HG03460 (cell line): Measurements from ENCODE around the gene NCKAP5.
A peak's percentile ranks its signal among the peaks of the same experiment; 100 is the strongest.

ENCODE experiments used
- ATAC-seq: cut with Tn5 transposase; IDR thresholded peaks from one replicate; pipeline ENCODE4 v1.9.1; 2021; ENCODE audit not compliant: unreplicated experiment

NCKAP5 gene

GRCh38 chr2:132975193-132976105, 592.8 kb downstream of the NCKAP5 start:
- ATAC-seq, result no peak

DNA sequence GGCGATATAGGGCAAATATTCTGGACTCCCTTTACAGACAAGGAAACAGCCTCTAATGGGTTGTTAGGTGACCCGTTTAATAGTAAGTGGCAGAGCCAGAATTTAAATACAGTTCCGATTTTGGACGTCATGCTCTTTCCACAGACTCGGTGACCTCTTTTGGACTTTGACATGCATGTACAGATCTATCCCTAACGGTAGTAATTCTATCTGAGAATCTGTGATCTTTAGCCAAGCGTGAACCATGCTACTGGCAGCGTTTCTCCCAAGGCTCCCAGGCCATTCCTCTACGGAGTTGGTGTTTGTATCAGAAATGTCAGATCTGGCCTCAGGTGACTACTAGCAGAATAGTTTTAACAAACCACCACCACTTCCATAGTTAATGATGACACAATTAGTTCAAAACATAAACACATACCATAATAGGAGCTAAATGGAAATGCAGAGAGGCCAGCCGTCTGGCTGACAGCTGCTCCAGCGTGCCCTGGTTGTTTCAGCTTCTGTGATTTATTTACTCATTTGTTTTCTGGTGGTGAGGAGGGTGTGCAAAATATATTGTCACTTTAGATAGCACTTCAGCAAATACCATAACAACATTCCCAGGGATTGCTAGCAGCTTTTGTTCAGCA, 593.7 kb downstream of the NCKAP5 start:
- ATAC-seq, result no peak

DNA sequence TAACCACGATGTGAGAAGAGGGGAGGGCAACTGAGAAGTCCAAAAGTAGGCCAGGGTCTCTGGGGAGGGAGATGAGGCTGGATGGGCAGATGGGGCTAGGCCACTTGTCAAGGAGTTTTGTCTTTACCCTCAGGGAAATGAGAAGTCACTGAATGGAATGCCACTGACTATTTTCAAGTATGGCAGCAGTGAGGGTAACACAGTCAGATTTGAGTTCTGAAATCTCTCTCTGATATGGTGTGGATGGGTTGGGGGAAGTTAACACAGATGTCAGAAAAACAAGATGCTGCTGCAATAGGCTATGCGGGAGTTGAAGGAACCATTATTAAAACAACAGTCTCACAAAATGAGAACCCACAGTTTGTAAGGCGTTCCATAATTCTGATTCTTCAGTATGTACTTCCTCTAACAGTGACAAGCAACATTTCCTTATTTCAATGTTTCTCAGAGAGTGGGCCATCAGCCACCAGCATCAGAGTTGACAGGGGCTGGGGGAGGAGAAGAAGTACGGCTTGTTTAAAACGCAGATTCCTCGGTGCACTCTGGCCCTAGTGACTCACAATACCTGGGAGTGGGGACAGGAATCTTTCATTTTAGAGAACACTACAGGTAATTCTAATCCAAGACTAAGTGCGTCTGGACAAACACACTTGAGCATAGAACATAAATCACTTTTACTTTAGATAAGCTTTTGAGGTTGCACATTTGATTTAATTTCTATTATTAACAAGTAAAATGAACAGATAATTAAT, 596.8 kb downstream of the NCKAP5 start:
- ATAC-seq, result no peak

GRCh38 chr2:132969371-132969985, 598.8 kb downstream of the NCKAP5 start:
- ATAC-seq, result no peak

GRCh38 chr2:132965460-132965859, 602.8 kb downstream of the NCKAP5 start:
- no peak for ATAC-seq

DNA sequence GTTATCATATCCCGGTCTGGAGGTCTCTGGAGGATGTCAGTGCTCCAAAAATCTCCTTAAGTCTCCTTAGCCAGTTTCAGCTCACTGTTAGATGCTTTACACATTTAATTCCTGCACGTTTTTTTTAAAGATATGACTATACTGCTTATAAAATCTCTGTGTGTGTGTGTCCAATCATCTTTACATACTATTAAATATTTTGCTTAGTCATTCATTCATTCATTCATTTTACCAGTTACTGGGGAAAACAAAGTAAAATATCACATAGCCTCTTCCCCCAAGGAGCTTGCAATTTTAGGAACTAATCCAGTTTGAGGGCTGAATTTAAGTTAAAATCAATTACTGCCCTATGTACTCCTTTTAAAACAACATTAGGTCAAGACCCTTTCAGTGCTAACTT, 605.1 kb downstream of the NCKAP5 start:
- no peak for ATAC-seq

DNA sequence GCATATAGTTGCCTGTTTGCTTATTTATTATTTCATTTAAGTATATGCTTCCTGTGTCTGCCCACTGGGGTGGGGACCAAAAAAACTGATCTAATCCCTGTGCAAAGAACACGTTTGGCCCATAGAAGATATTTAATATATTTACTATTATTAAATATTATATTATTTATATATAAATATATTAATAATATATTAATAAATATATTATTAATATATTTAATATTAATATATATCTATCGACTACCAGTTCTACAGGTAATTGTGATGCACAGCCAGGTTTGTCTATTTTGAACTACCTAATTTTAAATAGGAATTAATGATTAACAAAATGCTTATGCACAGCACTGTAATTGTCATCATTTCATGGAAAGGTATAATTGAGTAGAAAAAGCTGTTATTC, 609.4 kb downstream of the NCKAP5 start:
- no peak for ATAC-seq

DNA sequence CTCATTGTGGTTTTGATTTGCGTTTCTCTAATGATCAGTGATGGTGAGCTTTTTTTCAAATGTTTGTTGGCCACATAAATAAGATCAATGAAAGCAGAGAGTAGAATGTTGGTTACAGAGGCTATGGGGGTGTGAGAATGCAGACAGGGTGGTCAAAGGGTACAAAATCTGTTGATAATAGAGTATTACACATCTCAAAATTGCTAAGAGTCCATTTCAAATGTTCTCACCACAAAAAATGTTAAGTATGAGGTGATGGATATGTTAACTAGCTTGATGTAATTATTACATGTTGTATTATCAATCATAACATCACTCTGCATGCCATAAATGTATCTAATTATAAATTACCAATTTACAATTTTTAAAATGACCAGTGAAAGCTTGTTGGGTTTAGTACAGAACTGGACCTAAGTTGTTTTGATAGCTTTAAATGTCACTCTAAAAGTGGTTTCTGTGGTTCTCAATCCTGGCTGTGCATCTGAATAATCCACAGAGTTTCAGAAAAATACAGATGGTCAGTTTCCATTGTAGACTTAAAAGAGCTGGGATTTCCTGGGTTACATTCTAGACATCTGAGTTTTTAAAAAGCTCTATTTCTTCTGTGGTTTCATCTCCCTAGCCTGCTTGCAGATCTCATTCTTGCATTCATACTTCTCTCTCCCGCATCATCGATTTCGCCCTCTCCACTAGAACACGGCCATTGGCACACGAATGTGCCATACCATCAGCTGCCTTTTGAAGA, 612.2 kb downstream of the NCKAP5 start:
- ATAC-seq, result no peak

GRCh38 chr2:132953771-132954170, 614.5 kb downstream of the NCKAP5 start:
- peak; percentile 88 for ATAC-seq

- no peak for ATAC-seq
These were observed 617.1 kb downstream of the NCKAP5 start for GRCh38 chr2:132951008-132951714.

- ATAC-seq, result no peak
These were observed 619.2 kb downstream of the NCKAP5 start for GRCh38 chr2:132949108-132949507.

DNA sequence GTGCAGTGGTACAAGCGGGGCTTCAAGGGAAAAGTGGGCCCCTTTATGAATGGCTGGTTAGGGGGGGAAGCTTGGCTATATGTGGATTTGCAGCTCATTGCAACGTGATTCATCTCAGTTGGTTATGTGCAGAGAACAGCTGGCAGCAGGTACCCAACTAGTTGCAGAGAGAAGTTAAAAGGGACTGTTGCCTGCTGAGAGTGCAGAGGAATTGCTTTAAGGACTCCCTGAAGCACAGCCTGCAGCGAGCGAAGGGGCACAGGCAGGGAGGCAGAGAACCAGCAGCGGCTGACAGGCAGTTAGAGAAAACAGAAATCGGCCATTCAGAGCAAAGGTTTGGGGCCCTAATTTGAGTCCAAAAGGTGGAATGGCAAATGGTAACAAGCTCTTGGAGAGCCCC, 620.1 kb downstream of the NCKAP5 start:
- no peak for ATAC-seq

DNA sequence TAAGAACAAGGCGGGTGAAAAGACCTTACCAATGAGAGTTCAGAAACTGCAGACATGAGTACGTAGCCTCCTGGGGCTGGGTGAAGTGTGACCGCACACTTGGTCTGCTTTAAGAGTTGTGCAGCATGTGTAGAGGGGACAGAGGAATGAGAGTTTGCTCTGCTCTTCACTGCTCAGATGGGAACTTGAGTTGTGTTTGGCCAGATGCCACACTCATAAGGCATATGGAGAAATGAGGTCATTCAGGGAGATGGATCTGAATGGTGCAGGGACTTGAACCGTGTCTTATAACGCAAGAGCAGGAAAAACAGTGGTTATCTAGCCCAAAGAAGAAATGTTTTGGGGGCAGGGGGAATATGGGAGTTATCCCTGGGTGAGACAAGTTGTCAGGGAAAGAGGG, 624.4 kb downstream of the NCKAP5 start:
- no peak for ATAC-seq

DNA sequence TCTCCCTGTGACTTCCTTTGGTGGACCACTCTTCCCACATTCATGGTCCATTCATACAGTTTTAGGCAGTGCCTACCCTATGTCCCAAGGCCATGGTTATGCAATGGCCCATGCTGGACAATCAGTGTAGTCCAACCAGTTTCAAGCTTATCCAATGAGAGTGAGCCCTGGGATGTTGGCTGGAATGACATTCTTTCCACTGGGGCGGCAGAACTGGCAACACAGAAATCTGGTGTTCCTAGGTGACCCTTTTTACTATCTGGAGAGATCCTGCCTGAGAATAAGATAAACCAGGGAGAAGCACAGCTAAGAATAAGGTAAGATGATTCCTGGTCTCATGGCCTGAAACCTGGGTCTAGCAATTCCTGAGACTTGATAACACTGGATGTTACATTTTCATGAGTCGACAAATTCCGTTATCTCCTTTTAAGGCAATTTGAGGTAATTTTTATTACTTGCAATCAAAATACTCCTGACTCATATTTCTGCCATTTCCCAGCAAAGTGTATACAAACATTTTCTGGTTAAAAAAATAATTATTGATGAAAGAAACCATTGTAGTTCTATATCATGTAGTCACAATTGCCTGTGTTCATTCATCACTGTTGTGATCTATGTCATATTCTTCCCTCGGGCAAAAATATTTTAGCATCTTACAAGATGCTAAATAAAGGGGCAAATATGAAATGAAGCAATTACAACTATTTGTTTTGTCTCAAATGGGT, 626.8 kb downstream of the NCKAP5 start:
- no peak for ATAC-seq

GRCh38 chr2:132937629-132938028, 630.6 kb downstream of the NCKAP5 start:
- ATAC-seq, result no peak

GRCh38 chr2:132936791-132937190, 631.5 kb downstream of the NCKAP5 start:
- ATAC-seq, result peak; percentile 81

GRCh38 chr2:132936261-132936660, 632.0 kb downstream of the NCKAP5 start:
- no peak for ATAC-seq

DNA sequence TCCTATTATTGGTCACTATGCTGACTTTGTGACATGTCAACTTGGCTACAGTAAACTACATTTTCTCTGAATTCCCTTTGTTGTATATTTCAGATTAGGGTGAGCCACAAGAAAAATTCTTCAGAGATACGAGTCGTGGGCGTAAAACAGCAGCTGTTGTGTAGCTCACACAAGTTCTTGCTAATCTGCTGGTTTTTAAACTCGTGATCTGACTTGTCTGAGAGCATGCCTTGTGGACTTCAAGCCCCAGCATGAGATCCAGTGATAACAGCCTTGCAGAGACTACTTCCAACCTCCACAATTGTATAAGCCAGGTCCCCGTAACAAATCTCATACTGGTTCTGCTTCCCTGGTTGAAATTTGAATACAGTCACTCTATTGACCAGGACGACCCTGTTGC, 638.5 kb downstream of the NCKAP5 start:
- ATAC-seq, result no peak

- ATAC-seq, result no peak
These were observed 644.5 kb downstream of the NCKAP5 start for GRCh38 chr2:132923787-132924186.
